ENCODE results near the gene GALNT5. TPM values are rescaled to one million over a fixed set of nuclear protein-coding genes. Genes with fewer than 3 reads are reported as not detected.

The GALNT5 gene
- polyA plus RNA-seq, 3 donors: not detected

- no peak overlapping the region for H3K9ac ChIP-seq (ENCODE audit: insufficient read depth, low read length, poor library complexity, severe bottlenecking)
- intact Hi-C loops (cut with micrococcal nuclease): no loop called here
- Mint-ChIP-seq H3K4me1 (peaks cover 14% of the 10 kb centered on the region), H3K27me3 (ENCODE audit: low read depth in 3 of 3) (peaks cover 0 to 6% (median 2%) of the 10 kb centered on the region in 3 donors), H3K4me3 (no peak overlapping the region), H3K36me3 (no peaks in the 10 kb centered on the region), H3K27ac (no peak overlapping the region), H3K9me3 (peaks cover 0 to 2% (median 0%) of the 10 kb centered on the region in 7 donors)
- no peak overlapping the region for H3K4me3 ChIP-seq (replicated peaks in 1 of 3; ENCODE audit: low read depth in 2 of 3, low read length in 3 of 3)
- WGBS (ENCODE audit: insufficient coverage): no CpG with 5 or more reads among the region's 3 CpGs
- H4K20me1 ChIP-seq (ENCODE audit: insufficient read depth, low read length): no peaks in the 10 kb centered on the region
- no peak for DNase-seq
- TF ChIP-seq CTCF (IDR thresholded peaks at IDR 0.05): no peak
- no peak overlapping the region for H2AFZ ChIP-seq (ENCODE audit: insufficient read depth, low read depth, low read length, poor library complexity, severe bottlenecking)
- no peak overlapping the region for H3K4me2 ChIP-seq (replicated peaks; ENCODE audit: extremely low read depth, low read length, poor library complexity, severe bottlenecking)
- no peak overlapping the region for H3K27ac ChIP-seq (ENCODE audit: low read depth in 1 of 2, low read length in 2 of 2)
- H3K4me1 ChIP-seq (ENCODE audit: control insufficient read depth in 1 of 2, insufficient read depth in 2 of 2, low read length in 2 of 2): peaks cover 0 to 3% of the 10 kb centered on the region in 2 donors
- no peaks in the 10 kb centered on the region for H3K9me3 ChIP-seq (replicated peaks in 1 of 2; ENCODE audit: control insufficient read depth in 1 of 2, insufficient read depth in 1 of 2, low read length in 2 of 2)
- H3K79me2 ChIP-seq (ENCODE audit: insufficient read depth, low read length): no peaks in the 10 kb centered on the region
- H3K27me3 ChIP-seq (ENCODE audit: control insufficient read depth in 2 of 2, insufficient read depth in 2 of 2, low read length in 2 of 2): no peaks in the 10 kb centered on the region
- H3K36me3 ChIP-seq (replicated peaks in 1 of 2; ENCODE audit: control insufficient read depth in 1 of 2, insufficient read depth in 2 of 2, low read length in 2 of 2): no peaks in the 10 kb centered on the region
These were observed 879 bp upstream of the GALNT5 start for GRCh38 chr2:157256626-157257025.

GRCh38 chr2:157258520-157259326, 1.2 kb downstream of the GALNT5 start:
- no peaks in the 10 kb centered on the region for H3K9me3 Mint-ChIP-seq
- Histone ChIP-seq H3K4me3 (replicated peaks in 1 of 3; ENCODE audit: low read depth in 2 of 3, low read length in 3 of 3) (no peak overlapping the region), H3K4me2 (replicated peaks; ENCODE audit: extremely low read depth, low read length, poor library complexity, severe bottlenecking) (no peak overlapping the region), H3K9ac (ENCODE audit: insufficient read depth, low read length, poor library complexity, severe bottlenecking) (no peak overlapping the region), H4K20me1 (ENCODE audit: insufficient read depth, low read length) (no peaks in the 10 kb centered on the region), H3K4me1 (ENCODE audit: control insufficient read depth in 1 of 2, insufficient read depth in 2 of 2, low read length in 2 of 2) (peaks cover 0 to 3% of the 10 kb centered on the region in 2 donors), H3K79me2 (ENCODE audit: insufficient read depth, low read length) (no peaks in the 10 kb centered on the region), H3K36me3 (replicated peaks in 1 of 2; ENCODE audit: control insufficient read depth in 1 of 2, insufficient read depth in 2 of 2, low read length in 2 of 2) (no peaks in the 10 kb centered on the region), H2AFZ (ENCODE audit: insufficient read depth, low read depth, low read length, poor library complexity, severe bottlenecking) (no peak overlapping the region), H3K9me3 (replicated peaks in 1 of 2; ENCODE audit: control insufficient read depth in 1 of 2, insufficient read depth in 1 of 2, low read length in 2 of 2) (no peaks in the 10 kb centered on the region), H3K27ac (ENCODE audit: low read depth in 1 of 2, low read length in 2 of 2) (no peak overlapping the region), H3K27me3 (ENCODE audit: control insufficient read depth in 2 of 2, insufficient read depth in 2 of 2, low read length in 2 of 2) (no peaks in the 10 kb centered on the region)
- intact Hi-C loops (cut with micrococcal nuclease): no loop called here
- H3K4me1 Mint-ChIP-seq: peaks cover 14% of the 10 kb centered on the region
- TF ChIP-seq CTCF (IDR thresholded peaks at IDR 0.05): no peak
- DNase-seq: no peak
- no peak overlapping the region for H3K4me3 Mint-ChIP-seq
- WGBS (ENCODE audit: insufficient coverage): 88% methylated on average over 4 of the region's 8 CpGs
- no peak overlapping the region for H3K27ac Mint-ChIP-seq
- H3K36me3 Mint-ChIP-seq: no peaks in the 10 kb centered on the region
- peaks cover 0 to 6% (median 2%) of the 10 kb centered on the region in 3 donors for H3K27me3 Mint-ChIP-seq (ENCODE audit: low read depth in 3 of 3)
